ENCODE results near the gene GNRHR. TPM values are rescaled to one million over a fixed set of nuclear protein-coding genes. Genes with fewer than 3 reads are reported as not detected.
"Not testable (repeated sequence)": the region's sequence is repeated elsewhere in the genome, so short reads cannot be mapped to it uniquely, and the experiment has no call there.

The GNRHR gene
- total and polyA plus RNA-seq, 4 experiments from 2014 or later = not detected

GRCh38 chr4:67712650-67713528 is 41.3 kb downstream of the GNRHR start:
- Histone ChIP-seq H3K27me3 (ENCODE audit: insufficient read depth, low read length) (no peaks in the 10 kb centered on the region), H3K4me3 (ENCODE audit: low read length in 2 of 2) (no peak overlapping the region), H3K9me3 (ENCODE audit: control insufficient read depth in 1 of 2, low read length in 2 of 2) (no peaks in the 10 kb centered on the region), H3K27ac (ENCODE audit: low read depth, low read length) (no peak overlapping the region), H3K36me3 (ENCODE audit: insufficient read depth, low read length) (no peaks in the 10 kb centered on the region), H3K4me1 (ENCODE audit: insufficient read depth, low read length) (no peaks in the 10 kb centered on the region)
- no peak overlapping the region for H3K4me3 Mint-ChIP-seq
- no peaks in the 10 kb centered on the region for H3K9me3 Mint-ChIP-seq
- H3K27ac Mint-ChIP-seq = peak overlapping the region in 1 of 7 donors; percentile 62
- ChIA-PET CTCF (ENCODE audit: partially characterized antibody) (no interaction called here), POLR2A (ENCODE audit: partially characterized antibody) (interaction anchor here (1.4 kb wide), 1 partner anchor 12 kb away, joined by 4 read pairs; the partner anchor contains the start of gene UBA6)
- no peaks in the 10 kb centered on the region for H3K27me3 Mint-ChIP-seq
- intact Hi-C loops (cut with micrococcal nuclease) = no loop called here
- DNase-seq = no peak
- peaks cover 18 to 55% of the 10 kb centered on the region in 2 donors for H3K36me3 Mint-ChIP-seq
- peaks cover 7 to 20% (median 10%) of the 10 kb centered on the region in 4 donors for H3K4me1 Mint-ChIP-seq

- H3K36me3 Mint-ChIP-seq = peaks cover 21 to 54% of the 10 kb centered on the region in 2 donors
- DNase-seq = no peak
- Histone ChIP-seq H3K4me3 (ENCODE audit: low read length in 2 of 2) (no peak overlapping the region), H3K36me3 (ENCODE audit: insufficient read depth, low read length) (no peaks in the 10 kb centered on the region), H3K27me3 (ENCODE audit: insufficient read depth, low read length) (no peaks in the 10 kb centered on the region), H3K4me1 (ENCODE audit: insufficient read depth, low read length) (no peaks in the 10 kb centered on the region), H3K27ac (ENCODE audit: low read depth, low read length) (no peak overlapping the region), H3K9me3 (ENCODE audit: control insufficient read depth in 1 of 2, low read length in 2 of 2) (no peaks in the 10 kb centered on the region)
- H3K27ac Mint-ChIP-seq = peak overlapping the region in 2 of 7 donors; percentile 18 to 62
- H3K27me3 Mint-ChIP-seq = no peaks in the 10 kb centered on the region
- intact Hi-C loops (cut with micrococcal nuclease) = no loop called here
- POLR2A ChIA-PET (ENCODE audit: partially characterized antibody) = no interaction called here
- H3K4me1 Mint-ChIP-seq = peaks cover 7 to 22% (median 10%) of the 10 kb centered on the region in 4 donors
- H3K9me3 Mint-ChIP-seq = peaks cover 0 to 2% (median 0%) of the 10 kb centered on the region in 8 donors
- CTCF ChIA-PET (ENCODE audit: partially characterized antibody) = no interaction called here
- H3K4me3 Mint-ChIP-seq = no peak overlapping the region
Observed at GRCh38 chr4:67712000-67712625, 42.1 kb downstream of the GNRHR start.

- H3K4me3 ChIP-seq (ENCODE audit: low read length in 2 of 2); H3K27ac ChIP-seq (ENCODE audit: low read depth, low read length); intact Hi-C loops (cut with micrococcal nuclease); H3K27me3 ChIP-seq (ENCODE audit: insufficient read depth, low read length); H3K9me3 Mint-ChIP-seq; H3K4me3 Mint-ChIP-seq; CTCF ChIA-PET (ENCODE audit: partially characterized antibody); H3K9me3 ChIP-seq (ENCODE audit: control insufficient read depth in 1 of 2, low read length in 2 of 2); DNase-seq; H3K27me3 Mint-ChIP-seq; POLR2A ChIA-PET (ENCODE audit: partially characterized antibody); H3K36me3 ChIP-seq (ENCODE audit: insufficient read depth, low read length): not testable (repeated sequence)
- peaks cover 33 to 56% (median 44%) of the 10 kb centered on the region in 4 donors for H3K4me1 Mint-ChIP-seq
- H3K27ac Mint-ChIP-seq = peak overlapping the region in 2 of 7 donors; percentile 7 to 25
- peaks cover 23% of the 10 kb centered on the region for H3K4me1 ChIP-seq (ENCODE audit: insufficient read depth, low read length)
- H3K36me3 Mint-ChIP-seq = peaks cover 28 to 54% of the 10 kb centered on the region in 2 donors
Observed at GRCh38 chr4:67706682-67707081, 47.5 kb downstream of the GNRHR start.

- intact Hi-C loops (cut with micrococcal nuclease) = loop anchor here (5.0 kb wide), 2 partner anchors 42 to 647 kb away; partner anchors contain the start of gene YTHDC1
- no peak overlapping the region for H3K27ac ChIP-seq (ENCODE audit: low read depth, low read length)
- H3K4me1 ChIP-seq (ENCODE audit: insufficient read depth, low read length) = peaks cover 32% of the 10 kb centered on the region
- peaks cover 33 to 54% of the 10 kb centered on the region in 2 donors for H3K36me3 Mint-ChIP-seq
- ChIA-PET CTCF (ENCODE audit: partially characterized antibody) (no interaction called here), POLR2A (ENCODE audit: partially characterized antibody) (no interaction called here)
- H3K4me1 Mint-ChIP-seq = peaks cover 34 to 54% (median 48%) of the 10 kb centered on the region in 4 donors
- DNase-seq = no peak
- H3K9me3 ChIP-seq (ENCODE audit: control insufficient read depth in 1 of 2, low read length in 2 of 2) = peaks cover 0 to 3% of the 10 kb centered on the region in 2 donors
- H3K9me3 Mint-ChIP-seq = peaks cover 0 to 10% (median 1%) of the 10 kb centered on the region in 8 donors
- H3K27me3 ChIP-seq (ENCODE audit: insufficient read depth, low read length) = no peaks in the 10 kb centered on the region
- no peak overlapping the region for H3K4me3 ChIP-seq (ENCODE audit: low read length in 2 of 2)
- peak overlapping the region in 3 of 7 donors; percentile 0 to 18 (median 0) for H3K27ac Mint-ChIP-seq
- peak overlapping the region in 2 of 8 donors; percentile 2 to 14 for H3K4me3 Mint-ChIP-seq
- H3K36me3 ChIP-seq (ENCODE audit: insufficient read depth, low read length) = no peaks in the 10 kb centered on the region
- no peaks in the 10 kb centered on the region for H3K27me3 Mint-ChIP-seq
Observed at GRCh38 chr4:67704843-67705242, 49.3 kb downstream of the GNRHR start.

- CTCF ChIA-PET (ENCODE audit: partially characterized antibody) = interaction anchor here (1.0 to 1.5 kb wide), 2 partner anchors 43 to 44 kb away, joined by 3 to 7 read pairs; no protein-coding TSS in a partner anchor
Observed at GRCh38 chr4:67702166-67702565, 52.0 kb downstream of the GNRHR start.

GRCh38 chr4:67701517-67701850 is 52.7 kb downstream of the GNRHR start:
- H3K9me3 ChIP-seq (ENCODE audit: control insufficient read depth in 1 of 2, low read length in 2 of 2) = no peaks in the 10 kb centered on the region
- H3K9me3 Mint-ChIP-seq = peaks cover 0 to 4% (median 0%) of the 10 kb centered on the region in 8 donors
- no peaks in the 10 kb centered on the region for H3K36me3 ChIP-seq (ENCODE audit: insufficient read depth, low read length)
- DNase-seq = no peak
- peaks cover 46 to 72% (median 59%) of the 10 kb centered on the region in 4 donors for H3K4me1 Mint-ChIP-seq
- H3K36me3 Mint-ChIP-seq = peaks cover 21 to 32% of the 10 kb centered on the region in 2 donors
- H3K27me3 ChIP-seq (ENCODE audit: insufficient read depth, low read length) = no peaks in the 10 kb centered on the region
- CTCF ChIA-PET (ENCODE audit: partially characterized antibody) = interaction anchor here (0.8 to 2.7 kb wide), 8 partner anchors 14 to 209 kb away, joined by 3 to 9 read pairs (median 4); partner anchors contain the start of gene CENPC
- H3K4me3 Mint-ChIP-seq = peak overlapping the region; percentile 94 to 99 (median 98)
- no peaks in the 10 kb centered on the region for H3K27me3 Mint-ChIP-seq
- intact Hi-C loops (cut with micrococcal nuclease) = loop anchor here (1.0 to 5.0 kb wide), 3 partner anchors 46 to 651 kb away; partner anchors contain the start of genes CENPC and YTHDC1
- peaks cover 56% of the 10 kb centered on the region for H3K4me1 ChIP-seq (ENCODE audit: insufficient read depth, low read length)
- H3K27ac Mint-ChIP-seq = peak overlapping the region; percentile 86 to 99 (median 98)
- peak overlapping the region; percentile 85 to 93 for H3K4me3 ChIP-seq (ENCODE audit: low read length in 2 of 2)
- peak overlapping the region; percentile 94 for H3K27ac ChIP-seq (ENCODE audit: low read depth, low read length)
- POLR2A ChIA-PET (ENCODE audit: partially characterized antibody) = interaction anchor here (1.0 to 1.9 kb wide), 6 partner anchors 12 to 159 kb away, joined by 3 to 12 read pairs (median 4); partner anchors contain the start of gene CENPC

More at GRCh38 chr4:67702166-67702565, 52.0 kb downstream of the GNRHR start:
- intact Hi-C loops (cut with micrococcal nuclease) = loop anchor here (5.0 kb wide), 2 partner anchors 45 to 650 kb away; partner anchors contain the start of gene YTHDC1
- peak overlapping the region in 1 of 2 donors; percentile 85 for H3K4me3 ChIP-seq (ENCODE audit: low read length in 2 of 2)
- H3K36me3 ChIP-seq (ENCODE audit: insufficient read depth, low read length) = no peaks in the 10 kb centered on the region
- H3K27ac ChIP-seq (ENCODE audit: low read depth, low read length) = no peak overlapping the region
- H3K27me3 ChIP-seq (ENCODE audit: insufficient read depth, low read length) = no peaks in the 10 kb centered on the region
- POLR2A ChIA-PET (ENCODE audit: partially characterized antibody) = interaction anchor here (1.4 kb wide), 1 partner anchor 156 kb away, joined by 6 read pairs; no protein-coding TSS in a partner anchor
- peaks cover 0 to 3% of the 10 kb centered on the region in 2 donors for H3K9me3 ChIP-seq (ENCODE audit: control insufficient read depth in 1 of 2, low read length in 2 of 2)
- H3K9me3 Mint-ChIP-seq = peaks cover 0 to 8% (median 1%) of the 10 kb centered on the region in 8 donors
- peaks cover 27 to 38% of the 10 kb centered on the region in 2 donors for H3K36me3 Mint-ChIP-seq
- H3K4me1 ChIP-seq (ENCODE audit: insufficient read depth, low read length) = peaks cover 52% of the 10 kb centered on the region
- no peak for DNase-seq
- H3K27me3 Mint-ChIP-seq = no peaks in the 10 kb centered on the region
- peak overlapping the region in 6 of 7 donors; percentile 9 to 99 (median 92) for H3K27ac Mint-ChIP-seq
- peaks cover 48 to 69% (median 59%) of the 10 kb centered on the region in 4 donors for H3K4me1 Mint-ChIP-seq
- H3K4me3 Mint-ChIP-seq = peak overlapping the region; percentile 94 to 99 (median 98)
